Measurements from ENCODE around the gene RTP1. TPM values are rescaled to one million over a fixed set of nuclear protein-coding genes. Genes with fewer than 3 reads are reported as not detected.
"Not testable (repeated sequence)": the region's sequence is repeated elsewhere in the genome, so short reads cannot be mapped to it uniquely, and the experiment has no call there.

RTP1 gene
- total RNA-seq, 3 donors from 2014 or later (not counting 1 experiment from before 2014, with no cell fraction given): not detected

GRCh38 chr3:187238239-187238638 is 41.0 kb downstream of the RTP1 start:
- no peak overlapping the region for H3K4me3 Mint-ChIP-seq
- no peak overlapping the region for H3K27ac ChIP-seq (ENCODE audit: low read length)
- WGBS (ENCODE audit: insufficient coverage): 62% methylated on average over 1 of the region's 1 CpG
- H3K36me3 Mint-ChIP-seq: no peaks in the 10 kb centered on the region
- intact Hi-C loops (cut with micrococcal nuclease): no loop called here
- ATAC-seq (no peak), DNase-seq (no peak)
- H3K27ac Mint-ChIP-seq: no peak overlapping the region
- no peaks in the 10 kb centered on the region for H3K4me1 Mint-ChIP-seq
- peaks cover 3% of the 10 kb centered on the region in 2 donors for H3K27me3 Mint-ChIP-seq (ENCODE audit: low read depth in 2 of 2)
- no peaks in the 10 kb centered on the region for H3K36me3 ChIP-seq (ENCODE audit: control insufficient read depth, insufficient read depth, low read length)
- no peaks in the 10 kb centered on the region for H3K27me3 ChIP-seq (ENCODE audit: control insufficient read depth, insufficient read depth, low read length)
- H3K9me3 Mint-ChIP-seq: peaks cover 0 to 2% of the 10 kb centered on the region in 2 donors
- H3K4me3 ChIP-seq (ENCODE audit: low read length): no peak overlapping the region
- H3K9me3 ChIP-seq (ENCODE audit: control insufficient read depth, insufficient read depth, low read length): no peaks in the 10 kb centered on the region
- H3K4me1 ChIP-seq (ENCODE audit: control insufficient read depth, insufficient read depth, low read length): no peaks in the 10 kb centered on the region
- TF ChIP-seq CTCF (IDR thresholded peaks at IDR 0.05): no peak

GRCh38 chr3:187238835-187239234 is 41.5 kb downstream of the RTP1 start:
- H3K36me3 ChIP-seq (ENCODE audit: control insufficient read depth, insufficient read depth, low read length); H3K4me3 Mint-ChIP-seq; H3K27ac Mint-ChIP-seq; H3K4me1 Mint-ChIP-seq; H3K9me3 Mint-ChIP-seq; H3K36me3 Mint-ChIP-seq; H3K27me3 ChIP-seq (ENCODE audit: control insufficient read depth, insufficient read depth, low read length); DNase-seq; H3K27ac ChIP-seq (ENCODE audit: low read length); ATAC-seq; H3K27me3 Mint-ChIP-seq (ENCODE audit: low read depth in 2 of 2); H3K4me3 ChIP-seq (ENCODE audit: low read length); H3K4me1 ChIP-seq (ENCODE audit: control insufficient read depth, insufficient read depth, low read length); H3K9me3 ChIP-seq (ENCODE audit: control insufficient read depth, insufficient read depth, low read length); intact Hi-C loops (cut with micrococcal nuclease): not testable (repeated sequence)
- 100% methylated on average over 3 of the region's 4 CpGs for WGBS (ENCODE audit: insufficient coverage)

- no peak for TF ChIP-seq CTCF (IDR thresholded peaks at IDR 0.05)
- no peaks in the 10 kb centered on the region for H3K27me3 ChIP-seq (ENCODE audit: control insufficient read depth, insufficient read depth, low read length)
- intact Hi-C loops (cut with micrococcal nuclease): no loop called here
- Mint-ChIP-seq H3K4me3 (no peak overlapping the region), H3K4me1 (no peaks in the 10 kb centered on the region), H3K27ac (no peak overlapping the region), H3K36me3 (no peaks in the 10 kb centered on the region), H3K9me3 (peaks cover 0 to 2% of the 10 kb centered on the region in 2 donors), H3K27me3 (ENCODE audit: low read depth in 2 of 2) (peaks cover 13 to 16% of the 10 kb centered on the region in 2 donors)
- H3K36me3 ChIP-seq (ENCODE audit: control insufficient read depth, insufficient read depth, low read length): no peaks in the 10 kb centered on the region
- 88% methylated on average over 5 of the region's 5 CpGs for WGBS (ENCODE audit: insufficient coverage)
- no peaks in the 10 kb centered on the region for H3K9me3 ChIP-seq (ENCODE audit: control insufficient read depth, insufficient read depth, low read length)
- DNase-seq (no peak), ATAC-seq (no peak)
- no peak overlapping the region for H3K4me3 ChIP-seq (ENCODE audit: low read length)
- H3K4me1 ChIP-seq (ENCODE audit: control insufficient read depth, insufficient read depth, low read length): no peaks in the 10 kb centered on the region
- H3K27ac ChIP-seq (ENCODE audit: low read length): no peak overlapping the region
Measured at GRCh38 chr3:187242435-187242834, 45.1 kb downstream of the RTP1 start.

- Mint-ChIP-seq H3K27me3 (ENCODE audit: low read depth in 2 of 2) (peaks cover 13 to 16% of the 10 kb centered on the region in 2 donors), H3K36me3 (no peaks in the 10 kb centered on the region), H3K4me3 (no peak overlapping the region), H3K27ac (no peak overlapping the region), H3K9me3 (peaks cover 0 to 2% of the 10 kb centered on the region in 2 donors), H3K4me1 (no peaks in the 10 kb centered on the region)
- no peak for TF ChIP-seq CTCF (IDR thresholded peaks at IDR 0.05)
- Histone ChIP-seq H3K27ac (ENCODE audit: low read length) (no peak overlapping the region), H3K4me1 (ENCODE audit: control insufficient read depth, insufficient read depth, low read length) (no peaks in the 10 kb centered on the region), H3K36me3 (ENCODE audit: control insufficient read depth, insufficient read depth, low read length) (no peaks in the 10 kb centered on the region), H3K27me3 (ENCODE audit: control insufficient read depth, insufficient read depth, low read length) (no peaks in the 10 kb centered on the region), H3K9me3 (ENCODE audit: control insufficient read depth, insufficient read depth, low read length) (no peaks in the 10 kb centered on the region), H3K4me3 (ENCODE audit: low read length) (no peak overlapping the region)
- intact Hi-C loops (cut with micrococcal nuclease): no loop called here
- 70% methylated on average over 4 of the region's 4 CpGs for WGBS (ENCODE audit: insufficient coverage)
- ATAC-seq: no peak
- no peak for DNase-seq
Measured at GRCh38 chr3:187242900-187243299, 45.6 kb downstream of the RTP1 start.

All from natural killer cell (primary cell).